SK-MEL-5 (cell line): ENCODE data around the gene GZF1. TPM values are rescaled to one million over a fixed set of nuclear protein-coding genes. Genes with fewer than 3 reads are reported as not detected.
"Not testable (repeated sequence)": the region's sequence is repeated elsewhere in the genome, so short reads cannot be mapped to it uniquely, and the experiment has no call there.

ENCODE experiments used
- DNase-seq: peaks from one replicate; pipeline ENCODE4 v3.0.0-alpha.2; 2016; ENCODE audit warnings: low read depth, low spot score
- in situ Hi-C: cut with HindIII; loops from 2 replicates; pipeline ENCODE4 v1.10.0; 2016; ENCODE audit warnings: low sequenced_read_pairs, high pct_unique_total_duplicates, low pct_unique_long_range_greater_than_20kb
- total RNA-seq: library from RNA; depleted of rRNA; stranded (reverse); fragments of >200 nt; shearing (Covaris generic); gene quantifications from 2 replicates; pipeline ENCODE4 v1.2.3, GENCODE V29; 2014

Gene GZF1
- total RNA-seq, 1 experiment from 2014 or later: 22.6 TPM

GRCh38 chr20:23340524-23340923 is 21.5 kb upstream of the GZF1 start:
- peak; percentile 78 for DNase-seq
- in situ Hi-C loops: no loop called here

GRCh38 chr20:23341073-23341472 is 20.9 kb upstream of the GZF1 start:
- in situ Hi-C loops: no loop called here
- DNase-seq: no peak

- in situ Hi-C loops: no loop called here
Observed at GRCh38 chr20:23343590-23343989, 18.4 kb upstream of the GZF1 start.

GRCh38 chr20:23344336-23344735 is 17.6 kb upstream of the GZF1 start:
- DNase-seq: peak; percentile 20
- in situ Hi-C loops: no loop called here

More at GRCh38 chr20:23343590-23343989, 18.4 kb upstream of the GZF1 start:
- no peak for DNase-seq

GRCh38 chr20:23346002-23346401 is 16.0 kb upstream of the GZF1 start:
- in situ Hi-C loops: no loop called here

GRCh38 chr20:23347791-23348190 is 14.2 kb upstream of the GZF1 start:
- no peak for DNase-seq
- in situ Hi-C loops: no loop called here

More at GRCh38 chr20:23346002-23346401, 16.0 kb upstream of the GZF1 start:
- DNase-seq: no peak

- DNase-seq, in situ Hi-C loops: not testable (repeated sequence)
Observed at GRCh38 chr20:23348510-23348909, 13.5 kb upstream of the GZF1 start.

GRCh38 chr20:23349338-23350195 is 12.4 kb upstream of the GZF1 start:
- in situ Hi-C loops: no loop called here

GRCh38 chr20:23350196-23350903 is 11.6 kb upstream of the GZF1 start, which contains the start of gene NXT1:
TSS of gene NXT1 (plus strand) at chr20:23350791. CDS start at chr20:23354042, 3,251 bp downstream.
- in situ Hi-C loops: no loop called here
- peak; percentile 99 for DNase-seq

More at GRCh38 chr20:23349338-23350195, 12.4 kb upstream of the GZF1 start:
- peak; percentile 75 for DNase-seq

- peak; percentile 47 for DNase-seq
- in situ Hi-C loops: no loop called here
Observed at GRCh38 chr20:23350904-23351838, 10.8 kb upstream of the GZF1 start.

- in situ Hi-C loops: no loop called here
- DNase-seq: no peak
Observed at GRCh38 chr20:23356203-23356602, 5.8 kb upstream of the GZF1 start.

GRCh38 chr20:23357767-23358562 is 4.0 kb upstream of the GZF1 start:
- peak; percentile 99 for DNase-seq
- in situ Hi-C loops: no loop called here

GRCh38 chr20:23358563-23358906 is 3.4 kb upstream of the GZF1 start:
- no peak for DNase-seq
- in situ Hi-C loops: no loop called here

GRCh38 chr20:23358923-23359593 is 2.9 kb upstream of the GZF1 start:
- in situ Hi-C loops: no loop called here
- DNase-seq: peak; percentile 91

- DNase-seq: no peak
- in situ Hi-C loops: no loop called here
Observed at GRCh38 chr20:23360531-23360930, 1.5 kb upstream of the GZF1 start.

GRCh38 chr20:23361119-23361475 is 885 bp upstream of the GZF1 start:
- peak; percentile 38 for DNase-seq
- in situ Hi-C loops: no loop called here
